ENCODE results near the gene TMEM63A. TPM values are rescaled to one million over a fixed set of nuclear protein-coding genes. Genes with fewer than 3 reads are reported as not detected.
A peak's percentile ranks its signal among the peaks of the same experiment; 100 is the strongest.

TMEM63A gene
- total RNA-seq, 1 experiment from 2014 or later, result 303 TPM

GRCh38 chr1:225819346-225820192 lies 62.6 kb downstream of the TMEM63A start:
- TF ChIP-seq CTCF (IDR thresholded peaks at IDR 0.05; ENCODE audit: unreplicated experiment), result no peak
- no peak for DNase-seq
- CTCF ChIA-PET, result no interaction called here
- Mint-ChIP-seq H3K9me3 (ENCODE audit: low read depth, unreplicated experiment) (no peaks in the 10 kb centered on the region), H3K27ac (ENCODE audit: unreplicated experiment) (no peak overlapping the region), H3K4me3 (ENCODE audit: low read depth, unreplicated experiment) (no peak overlapping the region), H3K36me3 (ENCODE audit: insufficient read depth, unreplicated experiment) (no peaks in the 10 kb centered on the region), H3K27me3 (ENCODE audit: unreplicated experiment) (no peaks in the 10 kb centered on the region), H3K4me1 (ENCODE audit: low read depth, unreplicated experiment) (peaks cover 13% of the 10 kb centered on the region)
- intact Hi-C loops (cut with micrococcal nuclease; ENCODE audit: unreplicated experiment), result no loop called here
- no TSS peak for BruUV-seq (replicated peaks)

GRCh38 chr1:225818229-225818628 lies 64.0 kb downstream of the TMEM63A start:
- intact Hi-C loops (cut with micrococcal nuclease; ENCODE audit: unreplicated experiment), result no loop called here
- H3K9me3 Mint-ChIP-seq (ENCODE audit: low read depth, unreplicated experiment), result no peaks in the 10 kb centered on the region
- no peaks in the 10 kb centered on the region for H3K27me3 Mint-ChIP-seq (ENCODE audit: unreplicated experiment)
- no peak for TF ChIP-seq CTCF (IDR thresholded peaks at IDR 0.05; ENCODE audit: unreplicated experiment)
- H3K27ac Mint-ChIP-seq (ENCODE audit: unreplicated experiment), result peak overlapping the region; percentile 74
- no TSS peak for BruUV-seq (replicated peaks)
- no peak overlapping the region for H3K4me3 Mint-ChIP-seq (ENCODE audit: low read depth, unreplicated experiment)
- peaks cover 13% of the 10 kb centered on the region for H3K4me1 Mint-ChIP-seq (ENCODE audit: low read depth, unreplicated experiment)
- CTCF ChIA-PET, result interaction anchor here (0.7 kb wide), 1 partner anchor 268 kb away, joined by 5 read pairs; no protein-coding TSS in a partner anchor
- no peak for DNase-seq
- H3K36me3 Mint-ChIP-seq (ENCODE audit: insufficient read depth, unreplicated experiment), result no peaks in the 10 kb centered on the region

GRCh38 chr1:225817611-225818061 lies 64.5 kb downstream of the TMEM63A start:
- H3K4me1 Mint-ChIP-seq (ENCODE audit: low read depth, unreplicated experiment), result peaks cover 13% of the 10 kb centered on the region
- DNase-seq, result no peak
- CTCF ChIA-PET, result no interaction called here
- TF ChIP-seq CTCF (IDR thresholded peaks at IDR 0.05; ENCODE audit: unreplicated experiment), result no peak
- no peaks in the 10 kb centered on the region for H3K9me3 Mint-ChIP-seq (ENCODE audit: low read depth, unreplicated experiment)
- BruUV-seq (replicated peaks), result no TSS peak
- no peak overlapping the region for H3K4me3 Mint-ChIP-seq (ENCODE audit: low read depth, unreplicated experiment)
- no peaks in the 10 kb centered on the region for H3K36me3 Mint-ChIP-seq (ENCODE audit: insufficient read depth, unreplicated experiment)
- no peaks in the 10 kb centered on the region for H3K27me3 Mint-ChIP-seq (ENCODE audit: unreplicated experiment)
- intact Hi-C loops (cut with micrococcal nuclease; ENCODE audit: unreplicated experiment), result no loop called here
- peak overlapping the region; percentile 74 for H3K27ac Mint-ChIP-seq (ENCODE audit: unreplicated experiment)

GRCh38 chr1:225816643-225817538 lies 65.3 kb downstream of the TMEM63A start:
- DNase-seq, result no peak
- Mint-ChIP-seq H3K9me3 (ENCODE audit: low read depth, unreplicated experiment) (no peaks in the 10 kb centered on the region), H3K4me1 (ENCODE audit: low read depth, unreplicated experiment) (peaks cover 15% of the 10 kb centered on the region), H3K36me3 (ENCODE audit: insufficient read depth, unreplicated experiment) (no peaks in the 10 kb centered on the region), H3K27ac (ENCODE audit: unreplicated experiment) (no peak overlapping the region), H3K4me3 (ENCODE audit: low read depth, unreplicated experiment) (no peak overlapping the region), H3K27me3 (ENCODE audit: unreplicated experiment) (no peaks in the 10 kb centered on the region)
- CTCF ChIA-PET, result no interaction called here
- BruUV-seq (replicated peaks), result no TSS peak
- intact Hi-C loops (cut with micrococcal nuclease; ENCODE audit: unreplicated experiment), result no loop called here
- TF ChIP-seq CTCF (IDR thresholded peaks at IDR 0.05; ENCODE audit: unreplicated experiment), result no peak

Data from Calu3 (cell line).